Activated CD4-positive, CD25-positive, alpha-beta regulatory T cell treated with anti-CD3 and anti-CD28 coated beads, Interleukin-2, amount 50 U/mL, for 72 hours (primary cell): Measurements from ENCODE around the gene POLE4.

Experiments
- DNase-seq: peaks from one replicate; pipeline ENCODE4 v3.0.0; 2021

The POLE4 gene

GRCh38 chr2:75003276-75003675 lies 44.8 kb downstream of the POLE4 start:
- DNase-seq, result no peak

GRCh38 chr2:75003773-75004172 lies 45.3 kb downstream of the POLE4 start:
- no peak for DNase-seq

- DNase-seq, result no peak
Measured at GRCh38 chr2:75006041-75006440, 47.6 kb downstream of the POLE4 start.

GRCh38 chr2:75007061-75007460 lies 48.6 kb downstream of the POLE4 start:
- DNase-seq, result no peak

- no peak for DNase-seq
Measured at GRCh38 chr2:75007819-75008218, 49.4 kb downstream of the POLE4 start.

GRCh38 chr2:75010571-75010970 lies 52.1 kb downstream of the POLE4 start:
- no peak for DNase-seq

GRCh38 chr2:75012080-75012479 lies 53.6 kb downstream of the POLE4 start:
- DNase-seq, result no peak

- DNase-seq, result no peak
Measured at GRCh38 chr2:75018162-75018561, 59.7 kb downstream of the POLE4 start.
